Cardiac muscle cell (in vitro differentiated cells and primary cell): ENCODE measurements around the gene TCERG1. TPM values are rescaled to one million over a fixed set of nuclear protein-coding genes. Genes with fewer than 3 reads are reported as not detected.
A peak's percentile ranks its signal among the peaks of the same experiment; 100 is the strongest.

Experiments used
- DNase-seq, 2 donors: peaks; one replicate each; pipeline versions ENCODE4 v3.0.0 to v3.0.0-alpha.2; 2010 to 2017; ENCODE audit warnings: low read depth in 1 of 2, low spot score in 1 of 2
- H3K27ac ChIP-seq: fragments of 200-600 bp; sonication (generic); 2 replicates; pipeline ENCODE4 v1.5.1; 2016
- H3K27me3 ChIP-seq: fragments of 200-600 bp; sonication (generic); 2 replicates; pipeline ENCODE4 v1.6.0; 2016; ENCODE audit warnings: control low read depth
- H3K36me3 ChIP-seq: fragments of 200-600 bp; sonication (generic); 2 replicates; pipeline ENCODE4 v1.5.1; 2016; ENCODE audit warnings: control low read depth
- H3K4me1 ChIP-seq: fragments of 200-600 bp; sonication (generic); 2 replicates; pipeline ENCODE4 v1.8.1; 2017; ENCODE audit warnings: low read depth, mild to moderate bottlenecking, mixed run types
- H3K4me3 ChIP-seq: fragments of 200-600 bp; sonication (generic); 2 replicates; pipeline ENCODE4 v1.5.1; 2016; ENCODE audit warnings: mild to moderate bottlenecking
- H3K9me3 ChIP-seq: fragments of 200-600 bp; sonication (generic); 2 replicates; pipeline ENCODE4 v1.5.1; 2017; ENCODE audit warnings: low read depth, mild to moderate bottlenecking, control low read depth
- CTCF ChIP-seq: IDR thresholded peaks from 2 replicates; pipeline ENCODE4 v1.5.1; 2012; ENCODE audit warnings: low read depth, mild to moderate bottlenecking, low read length
- polyA plus RNA-seq: library from polyadenylated mRNA; unstranded; fragments of >200 nt; fragmentation: Nextera tagmentation; extraction: Ambion mirVana; gene quantifications from 2 replicates; pipeline ENCODE4 v1.2.1, GENCODE V29; 2016
- total RNA-seq: library from RNA; depleted of rRNA; stranded (reverse); fragments of >200 nt; gene quantifications from 2 replicates; pipeline ENCODE4 v1.2.3, GENCODE V29; 2016

Gene TCERG1
- total and polyA plus RNA-seq, 2 experiments from 2014 or later, result 80.8 to 122 TPM

- Histone ChIP-seq H3K4me1 (peaks cover 8% of the 10 kb centered on the region), H3K9me3 (no peaks in the 10 kb centered on the region), H3K27me3 (no peaks in the 10 kb centered on the region), H3K4me3 (no peak within 1 kb of the TSS), H3K27ac (no peak within 1 kb of the TSS), H3K36me3 (peaks cover 9% of the 10 kb centered on the region)
- peak; percentile 14 to 30 for DNase-seq
- TF ChIP-seq CTCF, result no peak
These were observed 69.0 kb downstream of the TCERG1 start, which contains the start of gene GPR151 for GRCh38 chr5:146516151-146516475. GPR151 (minus strand) TSS chr5:146516190; CDS start chr5:146516113, 77 bp downstream.

DNA sequence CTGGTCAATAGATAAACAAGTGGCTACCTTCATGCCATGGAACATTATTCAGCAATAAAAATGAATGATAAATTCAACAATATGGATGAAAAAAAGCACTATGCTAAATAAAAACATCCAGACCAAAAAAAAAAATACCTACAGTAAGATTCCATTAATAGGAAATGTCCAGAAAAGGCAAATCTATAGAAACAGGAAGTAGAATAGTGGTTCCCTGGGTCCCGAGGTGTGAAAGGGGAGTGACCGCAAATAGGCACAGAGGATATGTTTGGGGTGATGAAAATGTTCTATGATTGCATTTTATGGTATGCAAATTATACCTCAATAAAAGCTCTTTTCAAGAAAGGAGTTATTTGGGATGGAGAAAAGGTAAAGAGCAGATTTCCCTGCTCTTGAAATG is 72.4 kb downstream of the TCERG1 start:
- no peak for DNase-seq
- Histone ChIP-seq H3K36me3 (no peaks in the 10 kb centered on the region), H3K4me3 (no peak overlapping the region), H3K9me3 (no peaks in the 10 kb centered on the region), H3K4me1 (peaks cover 8% of the 10 kb centered on the region), H3K27me3 (peaks cover 8% of the 10 kb centered on the region), H3K27ac (no peak overlapping the region)
- no peak for TF ChIP-seq CTCF

- no peak for DNase-seq
- H3K27ac ChIP-seq, result no peak overlapping the region
- peaks cover 8% of the 10 kb centered on the region for H3K4me1 ChIP-seq
- H3K9me3 ChIP-seq, result no peaks in the 10 kb centered on the region
- no peaks in the 10 kb centered on the region for H3K36me3 ChIP-seq
- peaks cover 9% of the 10 kb centered on the region for H3K27me3 ChIP-seq
- H3K4me3 ChIP-seq, result no peak overlapping the region
- TF ChIP-seq CTCF, result no peak
These were observed 73.6 kb downstream of the TCERG1 start for GRCh38 chr5:146520731-146521130.

- no peak for DNase-seq
- H3K9me3 ChIP-seq, result no peaks in the 10 kb centered on the region
These were observed 74.4 kb downstream of the TCERG1 start for GRCh38 chr5:146521403-146522106.

DNA sequence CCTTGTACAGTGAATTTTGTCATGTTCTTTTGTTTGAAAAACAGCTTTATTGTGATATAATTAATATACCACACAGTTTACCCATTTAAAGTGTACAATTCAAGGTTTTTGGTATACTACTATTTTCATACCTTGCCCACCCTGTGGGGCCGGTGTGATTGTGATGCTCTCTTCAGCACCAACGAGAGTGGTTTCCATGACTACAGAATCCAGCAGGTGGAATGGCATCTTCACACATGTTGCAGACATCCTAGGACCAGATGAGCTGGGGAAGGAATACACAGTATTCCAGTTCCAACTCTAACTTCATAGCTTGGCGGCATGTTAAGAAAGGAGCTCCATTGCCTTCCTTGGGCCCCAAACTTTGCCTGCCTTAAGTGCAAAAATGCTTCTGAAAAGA is 76.6 kb downstream of the TCERG1 start:
- Histone ChIP-seq H3K27me3 (peaks cover 13% of the 10 kb centered on the region), H3K4me3 (no peak overlapping the region), H3K9me3 (no peaks in the 10 kb centered on the region), H3K27ac (no peak overlapping the region), H3K4me1 (no peaks in the 10 kb centered on the region), H3K36me3 (no peaks in the 10 kb centered on the region)
- no peak for TF ChIP-seq CTCF
- DNase-seq, result no peak

More at GRCh38 chr5:146521403-146522106, 74.4 kb downstream of the TCERG1 start:
- Histone ChIP-seq H3K4me3 (no peak overlapping the region), H3K4me1 (peaks cover 2% of the 10 kb centered on the region), H3K27ac (no peak overlapping the region), H3K27me3 (peaks cover 13% of the 10 kb centered on the region), H3K36me3 (no peaks in the 10 kb centered on the region)
- no peak for TF ChIP-seq CTCF
